ENCODE data around the gene TGFBR3. TPM values are rescaled to one million over a fixed set of nuclear protein-coding genes. Genes with fewer than 3 reads are reported as not detected.
A peak's percentile ranks its signal among the peaks of the same experiment; 100 is the strongest.

The TGFBR3 gene
- total RNA-seq, 1 experiment from 2014 or later = 12.2 TPM

DNA sequence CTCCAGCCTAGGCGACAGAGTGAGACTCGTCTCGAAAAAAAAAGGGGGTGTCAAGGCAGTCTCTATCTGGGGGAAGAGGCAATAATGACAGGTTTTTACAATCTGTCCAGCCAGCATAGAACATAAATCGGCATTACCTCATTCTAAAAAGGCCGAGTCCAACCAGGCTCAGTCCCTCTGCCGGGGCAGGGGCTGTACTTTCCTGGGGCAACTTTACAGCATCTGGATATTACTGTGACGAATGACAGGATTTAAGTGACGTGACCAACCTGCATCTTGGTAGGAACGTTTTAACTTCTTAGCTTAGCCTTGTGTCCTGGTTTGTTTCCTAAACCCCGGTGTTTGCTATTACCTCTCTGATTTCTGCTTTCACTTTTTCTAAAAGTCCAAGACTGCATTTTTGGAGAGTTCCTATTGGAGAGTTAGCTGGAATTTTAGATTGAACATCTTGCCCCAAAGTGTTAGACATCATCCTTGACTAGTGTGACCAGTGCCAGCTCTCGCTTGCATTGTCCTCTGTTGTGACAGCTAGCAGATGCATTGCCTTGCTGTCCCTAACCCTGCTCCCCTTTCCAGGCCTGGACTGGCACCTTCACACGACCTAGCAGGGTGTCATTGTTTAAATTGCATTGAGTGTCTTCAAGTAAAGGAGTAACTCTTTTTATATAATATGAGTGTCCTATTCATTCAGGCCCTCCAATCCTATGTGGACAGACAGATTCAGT, 96.5 kb downstream of the TGFBR3 start:
- Histone ChIP-seq H3K4me1 (0 out of 2 replicates have a peak, but pooled peaks cover 5% of the 10 kb centered on the region), H3K4me3 (ENCODE audit: low read depth, low read length) (no peak overlapping the region), H3K36me3 (ENCODE audit: control insufficient read depth, insufficient read depth, low read length) (no peaks in the 10 kb centered on the region), H3K27me3 (replicated peaks; ENCODE audit: control insufficient read depth, insufficient read depth, low read length) (no peaks in the 10 kb centered on the region), H3K9me3 (no peaks in the 10 kb centered on the region)
- intact Hi-C loops (cut with micrococcal nuclease; ENCODE audit: unreplicated experiment) = no loop called here
- Mint-ChIP-seq H3K27me3 (ENCODE audit: insufficient read depth, unreplicated experiment) (no peaks in the 10 kb centered on the region), H3K36me3 (ENCODE audit: insufficient read depth, unreplicated experiment) (no peaks in the 10 kb centered on the region), H3K4me1 (ENCODE audit: low read depth, unreplicated experiment) (peaks cover 17% of the 10 kb centered on the region), H3K4me3 (ENCODE audit: unreplicated experiment) (no peak overlapping the region), H3K9me3 (ENCODE audit: unreplicated experiment) (no peaks in the 10 kb centered on the region), H3K27ac (ENCODE audit: unreplicated experiment) (no peak overlapping the region)
- CTCF ChIA-PET = no interaction called here
- DNase-seq = no peak
- BruUV-seq (replicated peaks) = no TSS peak
- TF ChIP-seq, protein P1, sequence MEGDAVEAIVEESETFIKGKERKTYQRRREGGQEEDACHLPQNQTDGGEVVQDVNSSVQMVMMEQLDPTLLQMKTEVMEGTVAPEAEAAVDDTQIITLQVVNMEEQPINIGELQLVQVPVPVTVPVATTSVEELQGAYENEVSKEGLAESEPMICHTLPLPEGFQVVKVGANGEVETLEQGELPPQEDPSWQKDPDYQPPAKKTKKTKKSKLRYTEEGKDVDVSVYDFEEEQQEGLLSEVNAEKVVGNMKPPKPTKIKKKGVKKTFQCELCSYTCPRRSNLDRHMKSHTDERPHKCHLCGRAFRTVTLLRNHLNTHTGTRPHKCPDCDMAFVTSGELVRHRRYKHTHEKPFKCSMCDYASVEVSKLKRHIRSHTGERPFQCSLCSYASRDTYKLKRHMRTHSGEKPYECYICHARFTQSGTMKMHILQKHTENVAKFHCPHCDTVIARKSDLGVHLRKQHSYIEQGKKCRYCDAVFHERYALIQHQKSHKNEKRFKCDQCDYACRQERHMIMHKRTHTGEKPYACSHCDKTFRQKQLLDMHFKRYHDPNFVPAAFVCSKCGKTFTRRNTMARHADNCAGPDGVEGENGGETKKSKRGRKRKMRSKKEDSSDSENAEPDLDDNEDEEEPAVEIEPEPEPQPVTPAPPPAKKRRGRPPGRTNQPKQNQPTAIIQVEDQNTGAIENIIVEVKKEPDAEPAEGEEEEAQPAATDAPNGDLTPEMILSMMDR (IDR thresholded peaks at IDR 0.05; ENCODE audit: insufficient read depth in 1 of 2, low read depth in 1 of 2, low read length in 1 of 2, severe bottlenecking in 1 of 2, unreplicated experiment in 1 of 2) = no peak
- POLR2A ChIA-PET = no interaction called here

DNA sequence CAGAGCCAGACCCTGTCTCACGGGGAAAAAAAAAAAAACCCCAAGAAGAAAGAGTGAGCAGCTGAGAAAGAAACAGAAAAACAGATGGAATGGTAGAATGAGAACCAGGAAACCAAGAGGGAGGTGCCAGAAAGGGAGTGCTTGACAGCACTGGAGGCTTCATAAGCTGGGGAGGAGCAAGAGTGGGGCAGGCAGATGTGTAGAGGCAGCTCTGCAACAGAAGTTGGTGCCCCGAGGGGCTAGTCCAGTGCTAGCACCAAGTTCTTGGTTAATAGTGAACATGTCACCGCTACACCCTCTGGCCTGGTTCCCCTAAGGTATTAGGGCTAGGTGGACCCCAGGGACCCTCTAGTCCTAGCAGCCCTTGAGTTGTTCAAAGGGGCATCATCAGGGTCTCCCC, 98.0 kb downstream of the TGFBR3 start:
- H3K9me3 ChIP-seq = no peaks in the 10 kb centered on the region
- Mint-ChIP-seq H3K9me3 (ENCODE audit: unreplicated experiment) (no peaks in the 10 kb centered on the region), H3K4me3 (ENCODE audit: unreplicated experiment) (no peak overlapping the region), H3K27me3 (ENCODE audit: insufficient read depth, unreplicated experiment) (no peaks in the 10 kb centered on the region), H3K36me3 (ENCODE audit: insufficient read depth, unreplicated experiment) (no peaks in the 10 kb centered on the region), H3K4me1 (ENCODE audit: low read depth, unreplicated experiment) (peaks cover 17% of the 10 kb centered on the region), H3K27ac (ENCODE audit: unreplicated experiment) (peak overlapping the region; percentile 65)
- 0 out of 2 replicates have a peak, but pooled peaks cover 5% of the 10 kb centered on the region for H3K4me1 ChIP-seq
- H3K36me3 ChIP-seq (ENCODE audit: control insufficient read depth, insufficient read depth, low read length) = no peaks in the 10 kb centered on the region
- BruUV-seq (replicated peaks) = no TSS peak
- no peak overlapping the region for H3K4me3 ChIP-seq (ENCODE audit: low read depth, low read length)
- ChIA-PET POLR2A (no interaction called here), CTCF (no interaction called here)
- intact Hi-C loops (cut with micrococcal nuclease; ENCODE audit: unreplicated experiment) = no loop called here
- H3K27me3 ChIP-seq (replicated peaks; ENCODE audit: control insufficient read depth, insufficient read depth, low read length) = no peaks in the 10 kb centered on the region
- DNase-seq = no peak
- TF ChIP-seq, protein P1 (IDR thresholded peaks at IDR 0.05; ENCODE audit: insufficient read depth in 1 of 2, low read depth in 1 of 2, low read length in 1 of 2, severe bottlenecking in 1 of 2, unreplicated experiment in 1 of 2) = no peak

DNA sequence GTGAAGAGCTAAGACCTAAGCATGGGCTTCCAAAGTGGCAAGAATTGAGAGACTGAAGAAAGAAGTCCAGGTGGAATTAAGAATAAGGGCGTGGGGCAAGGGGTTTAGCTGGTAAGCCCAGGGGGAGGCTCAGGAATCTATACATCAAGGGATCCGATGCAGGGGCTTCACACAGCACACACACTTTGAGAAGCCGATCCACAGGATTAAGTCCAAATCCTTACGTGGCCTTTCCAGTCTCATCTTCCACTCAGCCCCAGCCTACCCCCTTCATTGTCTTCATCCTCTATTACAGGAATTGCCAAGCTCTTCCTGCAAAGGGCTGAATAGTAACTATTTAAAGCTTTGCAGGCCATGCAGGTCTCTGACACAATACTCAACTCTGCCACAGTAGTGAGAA, 101.3 kb downstream of the TGFBR3 start:
- no TSS peak for BruUV-seq (replicated peaks)
- TF ChIP-seq, protein P1 (IDR thresholded peaks at IDR 0.05; ENCODE audit: insufficient read depth in 1 of 2, low read depth in 1 of 2, low read length in 1 of 2, severe bottlenecking in 1 of 2, unreplicated experiment in 1 of 2) = no peak
- DNase-seq = no peak
- no peak overlapping the region for H3K27ac Mint-ChIP-seq (ENCODE audit: unreplicated experiment)
- H3K4me1 ChIP-seq = no peaks in the 10 kb centered on the region
- ChIA-PET CTCF (no interaction called here), POLR2A (no interaction called here)
- no peaks in the 10 kb centered on the region for H3K27me3 ChIP-seq (replicated peaks; ENCODE audit: control insufficient read depth, insufficient read depth, low read length)
- no peaks in the 10 kb centered on the region for H3K27me3 Mint-ChIP-seq (ENCODE audit: insufficient read depth, unreplicated experiment)
- H3K4me1 Mint-ChIP-seq (ENCODE audit: low read depth, unreplicated experiment) = peaks cover under 1% of the 10 kb centered on the region
- no peak overlapping the region for H3K4me3 ChIP-seq (ENCODE audit: low read depth, low read length)
- no peaks in the 10 kb centered on the region; the same call in 1 of the 2 replicates for H3K36me3 ChIP-seq (ENCODE audit: control insufficient read depth, insufficient read depth, low read length)
- H3K4me3 Mint-ChIP-seq (ENCODE audit: unreplicated experiment) = no peak overlapping the region
- H3K9me3 Mint-ChIP-seq (ENCODE audit: unreplicated experiment) = no peaks in the 10 kb centered on the region
- H3K36me3 Mint-ChIP-seq (ENCODE audit: insufficient read depth, unreplicated experiment) = no peaks in the 10 kb centered on the region
- no peaks in the 10 kb centered on the region for H3K9me3 ChIP-seq
- intact Hi-C loops (cut with micrococcal nuclease; ENCODE audit: unreplicated experiment) = no loop called here
